KMS-11 (cell line): ENCODE data around the gene RSPH1.

ENCODE experiments used
- H2AFZ ChIP-seq: fragments of 200-600 bp; sonication (generic); 2 replicates; pipeline ENCODE4 v1.6.1; 2016; ENCODE audit warnings: antibody characterized with exemption, mixed run types, low read depth
- H3K27ac ChIP-seq: fragments of 200-600 bp; sonication (generic); 2 replicates; pipeline ENCODE4 v1.6.1; 2016; ENCODE audit warnings: mild to moderate bottlenecking, mixed run types
- H3K27me3 ChIP-seq: fragments of 200-600 bp; sonication (generic); 2 replicates; pipeline ENCODE4 v1.6.1; 2017; ENCODE audit warnings: mild to moderate bottlenecking, low read depth, mixed run types, moderate library complexity; ENCODE audit not compliant: insufficient read depth
- H3K36me3 ChIP-seq: fragments of 200-600 bp; sonication (generic); 2 replicates; pipeline ENCODE4 v1.6.1; 2017; ENCODE audit warnings: mild to moderate bottlenecking, mixed run types; ENCODE audit not compliant: insufficient read depth
- H3K4me1 ChIP-seq: fragments of 200-600 bp; sonication (generic); 2 replicates; pipeline ENCODE4 v1.6.1; 2016; ENCODE audit warnings: mild to moderate bottlenecking, low read depth, mixed run types; ENCODE audit not compliant: poor library complexity, severe bottlenecking
- H3K4me2 ChIP-seq: fragments of 200-600 bp; sonication (generic); 2 replicates; pipeline ENCODE4 v1.7.0; 2016; ENCODE audit warnings: mild to moderate bottlenecking, mixed run types
- H3K4me3 ChIP-seq: fragments of 200-600 bp; sonication (generic); IDR thresholded peaks from 2 replicates; pipeline ENCODE4 v1.6.1; 2017; ENCODE audit warnings: low read depth, low read length, mixed read lengths; ENCODE audit not compliant: insufficient read depth
- H3K79me2 ChIP-seq: fragments of 200-600 bp; sonication (generic); 2 replicates; pipeline ENCODE4 v1.6.1; 2016; ENCODE audit warnings: low read depth, mixed run types; ENCODE audit not compliant: insufficient read depth
- H3K9ac ChIP-seq: fragments of 200-600 bp; sonication (generic); 2 replicates; pipeline ENCODE4 v1.6.1; 2016; ENCODE audit warnings: mild to moderate bottlenecking, mixed run types
- H4K20me1 ChIP-seq: fragments of 200-600 bp; sonication (generic); 2 replicates; pipeline ENCODE4 v1.6.1; 2016; ENCODE audit warnings: mild to moderate bottlenecking, mixed run types; ENCODE audit not compliant: insufficient read depth
- TF ChIP-seq, protein P1 (sequence below): fragments of 200-600 bp; sonication (generic); conservative IDR thresholded peaks from 2 replicates; pipeline ENCODE4 v1.6.1; 2017; ENCODE audit warnings: low read depth, mild to moderate bottlenecking, antibody characterized with exemption, low read length, moderate library complexity, mixed read lengths

Gene RSPH1

DNA sequence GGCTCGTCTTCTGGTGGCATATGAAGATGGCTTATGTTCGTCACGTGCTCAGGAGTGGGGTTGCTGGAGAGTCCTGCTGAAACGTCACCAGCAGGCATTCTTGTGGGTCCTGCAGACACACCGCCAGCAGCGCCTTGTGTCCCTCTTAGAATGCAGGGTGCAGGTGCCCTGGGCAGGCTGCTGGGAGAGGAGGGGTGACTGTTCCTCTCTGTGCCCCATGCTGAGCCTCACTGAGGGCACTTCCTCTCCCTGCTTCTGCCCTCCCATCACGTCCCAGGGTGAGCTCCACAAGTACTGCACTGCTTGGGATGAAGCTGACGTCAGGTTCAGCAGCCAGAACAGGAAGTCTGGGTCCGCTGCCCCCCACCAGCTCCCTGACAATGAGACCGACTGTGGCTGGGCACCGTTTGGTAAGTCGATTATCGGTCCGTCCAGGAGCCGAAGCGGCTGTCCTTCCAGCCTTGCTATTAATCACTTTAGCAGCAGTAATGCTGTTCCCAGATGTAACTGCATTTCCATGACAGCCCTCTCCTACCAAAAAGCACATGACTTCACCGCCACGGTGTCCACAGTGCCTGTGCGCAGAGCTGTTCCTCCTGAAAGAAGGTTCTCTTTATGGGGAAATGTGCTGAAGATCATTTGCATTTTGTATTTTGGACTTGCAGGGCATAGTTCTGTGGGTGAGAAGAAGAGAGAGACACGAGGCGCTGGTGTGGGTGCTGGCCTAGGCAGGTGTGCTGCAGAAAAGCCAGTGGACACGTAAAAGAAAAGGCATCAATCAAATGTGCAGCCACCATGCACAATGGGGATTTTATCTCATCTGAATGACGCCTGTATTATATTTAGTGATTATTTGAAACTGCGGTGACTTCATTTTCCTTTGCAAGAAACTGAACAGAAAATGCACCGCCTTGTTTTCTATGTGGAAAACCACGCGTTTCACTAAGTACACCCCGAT, 38.7 kb upstream of the RSPH1 start:
- Histone ChIP-seq H2AFZ (no peak overlapping the region), H3K4me2 (no peak overlapping the region), H3K27ac (no peak overlapping the region), H3K4me3 (no peak overlapping the region), H3K9ac (no peak overlapping the region), H3K27me3 (no peaks in the 10 kb centered on the region), H3K36me3 (no peaks in the 10 kb centered on the region), H3K4me1 (peaks cover 3% of the 10 kb centered on the region), H4K20me1 (no peaks in the 10 kb centered on the region), H3K79me2 (no peaks in the 10 kb centered on the region)
- TF ChIP-seq, protein P1, sequence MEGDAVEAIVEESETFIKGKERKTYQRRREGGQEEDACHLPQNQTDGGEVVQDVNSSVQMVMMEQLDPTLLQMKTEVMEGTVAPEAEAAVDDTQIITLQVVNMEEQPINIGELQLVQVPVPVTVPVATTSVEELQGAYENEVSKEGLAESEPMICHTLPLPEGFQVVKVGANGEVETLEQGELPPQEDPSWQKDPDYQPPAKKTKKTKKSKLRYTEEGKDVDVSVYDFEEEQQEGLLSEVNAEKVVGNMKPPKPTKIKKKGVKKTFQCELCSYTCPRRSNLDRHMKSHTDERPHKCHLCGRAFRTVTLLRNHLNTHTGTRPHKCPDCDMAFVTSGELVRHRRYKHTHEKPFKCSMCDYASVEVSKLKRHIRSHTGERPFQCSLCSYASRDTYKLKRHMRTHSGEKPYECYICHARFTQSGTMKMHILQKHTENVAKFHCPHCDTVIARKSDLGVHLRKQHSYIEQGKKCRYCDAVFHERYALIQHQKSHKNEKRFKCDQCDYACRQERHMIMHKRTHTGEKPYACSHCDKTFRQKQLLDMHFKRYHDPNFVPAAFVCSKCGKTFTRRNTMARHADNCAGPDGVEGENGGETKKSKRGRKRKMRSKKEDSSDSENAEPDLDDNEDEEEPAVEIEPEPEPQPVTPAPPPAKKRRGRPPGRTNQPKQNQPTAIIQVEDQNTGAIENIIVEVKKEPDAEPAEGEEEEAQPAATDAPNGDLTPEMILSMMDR: no peak

DNA sequence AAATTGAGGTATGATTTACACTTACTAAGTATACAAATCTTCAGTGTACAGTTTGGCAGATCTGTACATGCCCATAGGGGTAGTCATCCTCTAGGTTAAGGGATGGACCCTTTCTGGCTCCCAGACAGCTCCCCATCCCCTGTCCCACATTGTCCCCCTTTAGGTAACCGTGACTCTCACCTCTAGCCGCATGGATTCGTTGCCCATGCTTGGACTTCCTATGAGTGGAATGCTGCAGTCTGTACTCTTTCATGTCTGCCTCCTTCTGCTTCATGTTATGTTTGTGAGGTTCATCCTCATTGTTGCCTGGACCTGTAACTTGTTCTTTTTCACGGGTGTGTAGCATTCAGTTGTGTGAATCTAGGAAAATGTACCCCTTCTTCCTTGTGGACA, 37.9 kb upstream of the RSPH1 start:
- H3K27ac ChIP-seq: no peak overlapping the region
- no peak overlapping the region for H2AFZ ChIP-seq
- peaks cover 10% of the 10 kb centered on the region for H3K4me1 ChIP-seq
- H3K79me2 ChIP-seq: no peaks in the 10 kb centered on the region
- no peak overlapping the region for H3K4me2 ChIP-seq
- no peak overlapping the region for H3K4me3 ChIP-seq
- no peaks in the 10 kb centered on the region for H4K20me1 ChIP-seq
- H3K9ac ChIP-seq: no peak overlapping the region
- H3K27me3 ChIP-seq: no peaks in the 10 kb centered on the region
- TF ChIP-seq, protein P1: no peak
- no peaks in the 10 kb centered on the region for H3K36me3 ChIP-seq

DNA sequence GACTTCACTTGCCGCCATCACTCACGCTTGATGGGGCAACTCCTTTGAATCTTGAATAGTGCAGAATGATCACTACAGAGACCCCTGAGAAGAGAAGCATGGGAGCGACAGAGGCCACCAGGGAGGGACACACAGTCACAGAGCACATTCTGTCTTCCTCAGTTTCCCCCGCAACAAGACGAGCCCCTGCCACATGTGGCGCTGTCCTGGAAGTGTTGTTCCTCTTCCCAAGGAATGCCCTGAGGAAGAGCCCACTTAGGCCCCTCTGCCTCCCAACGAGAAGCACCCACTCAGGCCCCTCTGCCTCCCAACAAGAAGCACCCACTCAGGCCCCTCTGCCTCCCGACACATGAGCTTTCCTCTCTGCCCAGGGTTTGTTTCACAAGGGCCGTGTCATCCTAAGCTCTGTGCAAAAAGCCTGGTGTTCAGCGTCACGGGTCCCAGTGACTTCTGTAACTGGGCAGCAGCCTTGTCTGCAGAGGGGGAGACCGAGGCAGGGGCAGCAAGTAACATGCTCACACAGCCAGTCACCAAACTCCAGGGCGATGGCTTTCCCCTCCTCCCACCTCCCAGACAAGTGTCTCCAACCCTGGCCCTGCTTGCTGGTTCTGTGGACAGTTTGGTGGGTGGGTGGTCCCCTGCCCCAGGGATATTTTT, 37.4 kb upstream of the RSPH1 start:
- Histone ChIP-seq H2AFZ (no peak overlapping the region), H3K4me1 (peaks cover 15% of the 10 kb centered on the region), H3K27me3 (no peaks in the 10 kb centered on the region), H3K36me3 (no peaks in the 10 kb centered on the region), H3K79me2 (no peaks in the 10 kb centered on the region), H4K20me1 (no peaks in the 10 kb centered on the region), H3K4me2 (no peak overlapping the region), H3K4me3 (no peak overlapping the region), H3K9ac (no peak overlapping the region), H3K27ac (no peak overlapping the region)
- TF ChIP-seq, protein P1: no peak

DNA sequence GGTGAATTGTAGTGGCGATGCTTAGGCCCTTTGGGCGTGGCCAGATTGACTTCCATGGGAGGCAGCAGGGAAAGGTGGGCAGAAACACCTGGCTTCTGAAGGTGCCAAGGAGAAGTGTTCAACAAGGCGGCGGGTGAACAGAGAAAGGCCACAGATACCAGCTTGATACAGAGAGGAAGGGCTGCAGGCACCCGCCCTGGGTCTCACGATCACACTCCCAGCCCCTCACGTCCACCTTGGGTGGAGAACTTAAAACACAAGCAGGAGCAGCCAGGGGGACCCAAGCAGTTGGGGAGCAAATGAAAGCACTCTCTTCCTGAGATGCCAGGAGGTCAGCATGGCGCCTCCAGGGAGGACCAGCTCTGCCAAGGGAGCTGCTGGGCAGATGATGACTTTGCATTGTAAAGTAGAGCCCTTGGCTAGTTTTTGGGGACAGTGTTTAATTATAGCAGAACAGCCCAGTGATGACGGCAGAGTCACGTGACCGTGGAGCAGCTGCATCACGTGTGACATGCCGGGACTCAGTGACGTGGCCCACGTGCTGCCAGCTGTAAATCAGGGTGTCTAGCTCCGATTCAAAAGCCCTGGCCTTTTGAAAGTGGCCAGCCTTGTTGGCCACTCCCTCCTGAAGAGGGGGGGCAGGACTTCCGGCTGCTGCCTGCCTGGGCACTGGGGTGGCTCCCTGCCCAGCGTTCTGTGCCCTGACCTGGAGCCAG, 36.6 kb upstream of the RSPH1 start:
- Histone ChIP-seq H3K4me3 (no peak overlapping the region), H3K27ac (no peak overlapping the region)

More for the DNA sequence above, 36.6 kb upstream of the RSPH1 start:
- no peaks in the 10 kb centered on the region for H3K36me3 ChIP-seq
- H3K4me1 ChIP-seq: peaks cover 22% of the 10 kb centered on the region
- H3K4me2 ChIP-seq: no peak overlapping the region
- no peaks in the 10 kb centered on the region for H4K20me1 ChIP-seq
- H3K27me3 ChIP-seq: no peaks in the 10 kb centered on the region
- H2AFZ ChIP-seq: no peak overlapping the region
- no peak overlapping the region for H3K9ac ChIP-seq
- no peaks in the 10 kb centered on the region for H3K79me2 ChIP-seq
- TF ChIP-seq, protein P1: no peak
